NT2/D1 (cell line): ENCODE data around the gene GLIS1.

Experiments
- SUZ12 ChIP-seq: IDR thresholded peaks from 2 replicates; pipeline ENCODE4 v1.6.1; 2011; ENCODE audit not compliant: insufficient read length, insufficient read depth; ENCODE audit errors: extremely low read depth
- YY1 ChIP-seq: IDR thresholded peaks from 2 replicates; pipeline ENCODE4 v1.6.1; 2011; ENCODE audit not compliant: insufficient read length, insufficient read depth
- ZNF274 ChIP-seq: IDR thresholded peaks from 2 replicates; pipeline ENCODE4 v1.6.1; 2011; ENCODE audit warnings: mild to moderate bottlenecking, low read depth, low read length

DNA sequence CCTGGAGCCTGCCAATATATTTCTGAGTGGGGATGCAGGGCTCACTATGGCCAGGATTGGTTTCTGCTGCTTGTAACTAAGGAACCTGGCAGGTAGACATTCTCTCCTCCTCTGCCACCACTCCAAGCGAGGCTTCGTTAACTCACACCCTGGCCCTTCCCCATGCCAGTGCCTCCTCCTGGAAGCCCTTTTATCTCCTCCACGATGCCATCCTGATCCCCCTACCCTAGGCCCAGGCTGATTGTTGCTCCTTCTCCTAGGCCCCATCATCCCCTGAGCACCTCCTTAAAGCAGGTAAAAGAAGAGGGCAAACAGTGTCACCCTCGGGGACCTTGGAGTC, 161.2 kb downstream of the GLIS1 start:
- TF ChIP-seq YY1 (no peak), ZNF274 (no peak), SUZ12 (no peak)
